Thoracic aorta (tissue), 2 donors: ENCODE data around the gene UBA52. TPM values are rescaled to one million over a fixed set of nuclear protein-coding genes. Genes with fewer than 3 reads are reported as not detected.

ENCODE experiments used
- ATAC-seq: fragments of 150-250 bp; one replicate; pipeline ENCODE4 v1.8.0; 2017; ENCODE audit warnings: low read depth; ENCODE audit not compliant: insufficient number of reproducible peaks, low FRiP score
- DNase-seq: peaks from one replicate; pipeline ENCODE4 v3.0.0-alpha.2; 2020; ENCODE audit warnings: low spot score
- H3K27ac ChIP-seq, 2 donors: fragments of 200-600 bp; sonication (generic); 1 replicate in 1 of 2; 2 replicates in 1 of 2; pipeline ENCODE4 v1.5.1; 2016; ENCODE audit warnings: mild to moderate bottlenecking in 2 of 2, moderate library complexity in 2 of 2
- H3K27me3 ChIP-seq: fragments of 200-600 bp; sonication (generic); replicated peaks from 2 replicates; pipeline ENCODE4 v1.6.0; 2016; ENCODE audit warnings: mild to moderate bottlenecking; ENCODE audit not compliant: insufficient read depth
- H3K36me3 ChIP-seq: fragments of 200-600 bp; sonication (generic); one replicate; pipeline ENCODE4 v1.5.1; 2016
- H3K4me1 ChIP-seq, 2 donors: fragments of 200-600 bp; sonication (generic); 1 replicate in 1 of 2; 2 replicates in 1 of 2; pipeline versions ENCODE4 v1.5.1 to v1.6.0; 2016; ENCODE audit warnings: low read depth in 2 of 2, mild to moderate bottlenecking in 1 of 2; ENCODE audit not compliant: control insufficient read depth in 1 of 2
- H3K4me3 ChIP-seq: fragments of 200-600 bp; sonication (generic); 2 replicates; pipeline ENCODE4 v1.5.1; 2016; ENCODE audit warnings: mild to moderate bottlenecking
- H3K9me3 ChIP-seq: fragments of 200-600 bp; sonication (generic); 2 replicates; pipeline ENCODE4 v1.5.1; 2016
- total RNA-seq, 2 donors: library from RNA; depleted of rRNA; stranded (reverse); fragments of >200 nt; gene quantifications; one replicate each; pipeline versions ENCODE4 v1.1.0 to v1.2.3, GENCODE V29; 2016
- TF ChIP-seq, protein P1 (sequence below): fragments of 200-600 bp; sonication (generic); IDR thresholded peaks from one replicate; pipeline ENCODE4 v1.5.1; 2019; ENCODE audit warnings: antibody characterized with exemption

The UBA52 gene
- total RNA-seq, 2 donors from 2014 or later, result 306 to 438 TPM

DNA sequence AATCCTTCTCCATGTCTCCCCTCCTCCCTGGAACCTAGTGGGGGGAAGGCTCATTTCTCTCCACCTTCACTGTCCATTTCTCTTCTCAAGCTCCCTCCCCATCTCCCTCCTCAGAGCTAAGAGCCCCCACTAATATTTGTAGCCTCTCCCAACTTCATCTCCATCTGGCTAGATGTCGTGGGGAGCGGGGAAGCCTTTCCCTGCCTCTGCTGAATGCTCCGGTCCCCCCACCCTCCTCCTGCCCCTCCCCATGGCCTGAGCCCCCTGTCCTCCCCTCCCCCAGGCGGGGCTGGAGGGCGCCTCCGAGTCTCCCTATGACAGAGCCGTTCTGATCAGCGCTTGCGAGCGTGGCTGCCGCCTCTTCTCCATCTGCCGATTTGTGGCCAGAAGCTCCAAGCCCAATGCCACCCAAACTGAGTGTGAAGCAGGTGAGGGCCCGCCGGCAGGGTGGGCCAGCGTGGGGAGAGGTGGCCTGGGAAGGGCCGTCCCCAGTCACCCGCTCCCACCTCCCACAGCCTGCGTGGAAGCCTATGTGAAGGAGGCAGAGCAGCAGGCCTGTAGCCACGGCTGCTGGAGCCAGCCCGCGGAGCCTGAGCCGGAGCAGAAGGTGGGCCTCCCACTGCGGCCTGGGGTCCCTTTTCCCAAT is 42.1 kb downstream of the UBA52 start:
- Histone ChIP-seq H3K27me3 (peaks cover 42% of the 10 kb centered on the region), H3K27ac (no peak overlapping the region), H3K9me3 (no peaks in the 10 kb centered on the region), H3K36me3 (no peaks in the 10 kb centered on the region), H3K4me1 (peaks cover 13 to 18% of the 10 kb centered on the region in 2 donors), H3K4me3 (no peak overlapping the region)
- ATAC-seq (no peak), DNase-seq (no peak)
- TF ChIP-seq, protein P1, sequence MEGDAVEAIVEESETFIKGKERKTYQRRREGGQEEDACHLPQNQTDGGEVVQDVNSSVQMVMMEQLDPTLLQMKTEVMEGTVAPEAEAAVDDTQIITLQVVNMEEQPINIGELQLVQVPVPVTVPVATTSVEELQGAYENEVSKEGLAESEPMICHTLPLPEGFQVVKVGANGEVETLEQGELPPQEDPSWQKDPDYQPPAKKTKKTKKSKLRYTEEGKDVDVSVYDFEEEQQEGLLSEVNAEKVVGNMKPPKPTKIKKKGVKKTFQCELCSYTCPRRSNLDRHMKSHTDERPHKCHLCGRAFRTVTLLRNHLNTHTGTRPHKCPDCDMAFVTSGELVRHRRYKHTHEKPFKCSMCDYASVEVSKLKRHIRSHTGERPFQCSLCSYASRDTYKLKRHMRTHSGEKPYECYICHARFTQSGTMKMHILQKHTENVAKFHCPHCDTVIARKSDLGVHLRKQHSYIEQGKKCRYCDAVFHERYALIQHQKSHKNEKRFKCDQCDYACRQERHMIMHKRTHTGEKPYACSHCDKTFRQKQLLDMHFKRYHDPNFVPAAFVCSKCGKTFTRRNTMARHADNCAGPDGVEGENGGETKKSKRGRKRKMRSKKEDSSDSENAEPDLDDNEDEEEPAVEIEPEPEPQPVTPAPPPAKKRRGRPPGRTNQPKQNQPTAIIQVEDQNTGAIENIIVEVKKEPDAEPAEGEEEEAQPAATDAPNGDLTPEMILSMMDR, result no peak

DNA sequence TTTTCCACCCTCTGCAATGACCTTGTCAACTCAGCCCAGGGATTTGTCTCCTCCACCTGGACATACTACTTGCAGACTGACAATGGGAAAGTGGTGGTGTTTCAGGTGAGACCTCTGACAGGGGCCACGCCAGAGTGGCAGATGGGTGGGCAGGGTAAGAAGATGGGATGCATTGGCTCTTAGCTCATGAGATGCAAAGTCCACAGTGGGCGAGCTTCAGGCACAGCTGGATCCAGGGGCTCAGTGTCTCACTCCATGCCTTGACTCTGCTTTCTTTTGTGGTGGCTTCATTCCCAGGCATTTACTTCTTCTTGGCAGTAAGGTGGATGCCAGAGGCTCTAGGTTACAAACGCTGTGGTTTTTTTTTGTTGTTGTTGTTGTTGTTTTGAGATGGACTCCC is 44.4 kb downstream of the UBA52 start:
- ATAC-seq (no peak), DNase-seq (no peak)
- Histone ChIP-seq H3K27me3 (peaks cover 20% of the 10 kb centered on the region), H3K27ac (no peak overlapping the region), H3K9me3 (no peaks in the 10 kb centered on the region), H3K4me3 (no peak overlapping the region), H3K36me3 (no peaks in the 10 kb centered on the region), H3K4me1 (peaks cover 13 to 18% of the 10 kb centered on the region in 2 donors)
- TF ChIP-seq, protein P1, result no peak

DNA sequence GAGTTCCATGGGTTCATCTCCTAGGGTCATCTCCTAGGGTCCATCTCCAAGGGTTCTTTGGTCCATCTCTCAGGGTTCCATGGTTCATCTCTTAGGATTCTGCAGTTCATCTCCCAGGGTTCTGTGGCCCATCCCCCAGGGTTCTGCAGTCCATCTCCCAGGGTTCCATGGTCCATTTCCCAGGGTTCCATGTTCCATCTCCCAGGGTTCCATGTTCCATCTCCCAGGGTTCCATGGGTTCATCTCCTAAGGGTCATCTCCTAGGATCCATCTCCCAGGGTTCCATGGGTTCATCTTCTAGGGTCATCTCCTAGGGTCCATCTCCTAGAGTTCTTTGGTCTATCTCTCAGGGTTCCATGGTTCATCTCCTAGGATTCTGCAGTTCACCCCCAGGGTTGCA is 45.9 kb downstream of the UBA52 start:
- DNase-seq, result no peak
- Histone ChIP-seq H3K27me3 (peaks cover 6% of the 10 kb centered on the region), H3K36me3 (no peaks in the 10 kb centered on the region), H3K4me1 (peaks cover 5 to 8% of the 10 kb centered on the region in 2 donors), H3K9me3 (no peaks in the 10 kb centered on the region), H3K4me3 (no peak overlapping the region), H3K27ac (no peak overlapping the region)
- TF ChIP-seq, protein P1, result no peak
- no peak for ATAC-seq

DNA sequence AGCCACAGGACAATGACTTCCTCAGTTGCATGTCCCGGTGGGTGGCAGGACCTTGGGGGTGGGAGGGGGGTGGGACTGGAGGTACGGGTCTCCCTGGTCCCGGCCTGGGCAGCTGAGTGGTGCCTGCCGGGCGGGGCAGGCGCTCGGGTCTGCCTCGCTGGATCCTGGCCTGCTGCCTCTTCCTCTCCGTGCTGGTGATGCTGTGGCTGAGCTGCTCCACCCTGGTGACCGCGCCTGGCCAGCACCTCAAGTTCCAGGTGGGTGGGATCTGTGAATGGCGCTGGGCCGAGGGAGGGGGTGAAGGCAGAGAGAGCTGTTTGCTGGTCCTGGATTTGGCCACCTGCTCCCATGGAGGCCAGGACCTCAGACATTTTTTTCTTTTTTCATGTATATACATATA is 46.6 kb downstream of the UBA52 start:
- Histone ChIP-seq H3K4me1 (peaks cover 0 to 1% of the 10 kb centered on the region in 2 donors), H3K27ac (no peak overlapping the region), H3K36me3 (no peaks in the 10 kb centered on the region), H3K27me3 (peaks cover 5% of the 10 kb centered on the region), H3K9me3 (no peaks in the 10 kb centered on the region), H3K4me3 (no peak overlapping the region)
- DNase-seq (no peak), ATAC-seq (no peak)
- TF ChIP-seq, protein P1, result no peak

DNA sequence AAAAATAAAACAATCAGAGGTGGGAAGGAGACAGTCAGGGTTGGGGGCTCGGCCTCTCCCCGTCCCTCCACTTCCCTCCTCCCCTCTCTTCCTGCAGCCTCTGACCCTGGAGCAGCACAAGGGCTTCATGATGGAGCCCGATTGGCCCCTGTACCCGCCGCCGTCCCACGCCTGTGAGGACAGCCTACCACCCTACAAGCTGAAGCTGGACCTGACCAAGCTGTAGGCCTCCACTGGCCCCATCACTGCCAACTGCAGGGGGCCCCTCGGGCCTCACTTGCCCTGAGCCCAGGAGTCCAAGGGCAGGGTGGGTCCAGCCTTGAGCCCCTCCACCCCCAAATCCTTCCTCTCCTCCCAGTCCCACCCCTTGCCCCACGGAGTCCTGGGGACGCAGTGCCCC is 48.7 kb downstream of the UBA52 start:
- H3K9me3 ChIP-seq, result no peaks in the 10 kb centered on the region
- ATAC-seq, result no peak
- H3K4me1 ChIP-seq, result no peaks in the 10 kb centered on the region
- no peak for DNase-seq
- no peak overlapping the region for H3K27ac ChIP-seq
- H3K36me3 ChIP-seq, result no peaks in the 10 kb centered on the region
- no peaks in the 10 kb centered on the region for H3K27me3 ChIP-seq
- no peak overlapping the region for H3K4me3 ChIP-seq
- TF ChIP-seq, protein P1, result no peak
